Trophoblast cell (in vitro differentiated cells and primary cell): Measurements from ENCODE around the gene METTL9.

Source experiments
- DNase-seq, 2 donors: peaks; one replicate each; pipeline ENCODE4 v3.0.0-alpha.2; 2016
- H2AFZ ChIP-seq: 2 replicates; pipeline ENCODE4 v1.6.1; 2013; ENCODE audit warnings: low read length, moderate library complexity, mild to moderate bottlenecking; ENCODE audit not compliant: insufficient read depth, poor library complexity
- H2AK5ac ChIP-seq: 2 replicates; pipeline ENCODE4 v1.6.1; 2013; ENCODE audit warnings: mild to moderate bottlenecking, low read length
- H2BK120ac ChIP-seq: 2 replicates; pipeline ENCODE4 v1.6.1; 2013; ENCODE audit warnings: low read length, mild to moderate bottlenecking, moderate library complexity; ENCODE audit not compliant: insufficient read depth, poor library complexity
- H2BK12ac ChIP-seq: 2 replicates; pipeline ENCODE4 v1.6.1; 2013; ENCODE audit warnings: mild to moderate bottlenecking, low read length, moderate library complexity
- H2BK5ac ChIP-seq: 2 replicates; pipeline ENCODE4 v1.6.1; 2013; ENCODE audit warnings: low read length, low read depth, moderate library complexity, mild to moderate bottlenecking; ENCODE audit not compliant: poor library complexity
- H3K14ac ChIP-seq: 2 replicates; pipeline ENCODE4 v1.6.1; 2013; ENCODE audit warnings: mild to moderate bottlenecking, low read length
- H3K18ac ChIP-seq: 2 replicates; pipeline ENCODE4 v1.6.1; 2013; ENCODE audit warnings: mild to moderate bottlenecking, low read length
- H3K23ac ChIP-seq: 2 replicates; pipeline ENCODE4 v1.6.1; 2013; ENCODE audit warnings: low read length
- H3K27ac ChIP-seq: 2 replicates; pipeline ENCODE4 v1.5.1; 2013; ENCODE audit warnings: low read depth, mild to moderate bottlenecking, inconsistent platforms, low read length, moderate library complexity
- H3K27me3 ChIP-seq: 2 replicates; pipeline ENCODE4 v1.6.1; 2013; ENCODE audit warnings: inconsistent platforms, mild to moderate bottlenecking, low read length, moderate library complexity; ENCODE audit not compliant: insufficient read depth
- H3K36me3 ChIP-seq, 2 experiments: 1 replicate in 1 of 2; 2 replicates in 1 of 2; pipeline ENCODE4 v1.6.1; 2013; ENCODE audit warnings: low read length in 2 of 2, mild to moderate bottlenecking in 2 of 2, moderate library complexity in 1 of 2; ENCODE audit not compliant: insufficient read depth in 2 of 2, control insufficient read depth in 1 of 2
- H3K4ac ChIP-seq: 2 replicates; pipeline ENCODE4 v1.6.1; 2013; ENCODE audit warnings: low read depth, mild to moderate bottlenecking, low read length, moderate library complexity
- H3K4me1 ChIP-seq, 2 experiments: 1 replicate in 1 of 2; 2 replicates in 1 of 2; pipeline ENCODE4 v1.6.1; 2013; ENCODE audit warnings: low read length in 2 of 2, mild to moderate bottlenecking in 2 of 2, moderate library complexity in 1 of 2; ENCODE audit not compliant: insufficient read depth in 2 of 2, control insufficient read depth in 1 of 2
- H3K4me2 ChIP-seq: 2 replicates; pipeline ENCODE4 v1.6.1; 2013; ENCODE audit warnings: inconsistent platforms, mild to moderate bottlenecking, low read length, moderate library complexity
- H3K4me3 ChIP-seq: 2 replicates; pipeline ENCODE4 v1.5.1; 2013; ENCODE audit warnings: mild to moderate bottlenecking, low read depth, low read length, inconsistent platforms
- H3K79me1 ChIP-seq: one replicate; pipeline ENCODE4 v1.6.1; 2013; ENCODE audit warnings: low read length
- H3K79me2 ChIP-seq: 2 replicates; pipeline ENCODE4 v1.6.1; 2013; ENCODE audit warnings: low read length, mild to moderate bottlenecking; ENCODE audit not compliant: control insufficient read depth, insufficient read depth, poor library complexity
- H3K9ac ChIP-seq: 2 replicates; pipeline ENCODE4 v1.6.1; 2013; ENCODE audit warnings: mild to moderate bottlenecking, low read length
- H3K9me3 ChIP-seq: 2 replicates; pipeline ENCODE4 v1.6.1; 2013; ENCODE audit warnings: low read depth, mild to moderate bottlenecking, control low read depth, inconsistent platforms, low read length; ENCODE audit not compliant: insufficient read depth
- H4K12ac ChIP-seq: 2 replicates; pipeline ENCODE4 v1.6.1; 2013; ENCODE audit warnings: low read depth, mild to moderate bottlenecking, low read length, moderate library complexity
- H4K8ac ChIP-seq: 2 replicates; pipeline ENCODE4 v1.6.1; 2013; ENCODE audit warnings: low read depth, mild to moderate bottlenecking, low read length, moderate library complexity
- H4K91ac ChIP-seq: one replicate; pipeline ENCODE4 v1.6.1; 2013; ENCODE audit warnings: low read depth, mild to moderate bottlenecking, low read length, moderate library complexity
- WGBS: extraction: QIAGEN DNeasy Blood & Tissue Kit; methylation state at CpG from one replicate; pipeline ENCODE4 v1.1.7; 2013; ENCODE audit warnings: missing lambda C conversion rate; ENCODE audit not compliant: insufficient read length, insufficient coverage; ENCODE audit errors: extremely low coverage; 5-methylcytosine and 5-hydroxymethylcytosine counted together

The METTL9 gene

DNA sequence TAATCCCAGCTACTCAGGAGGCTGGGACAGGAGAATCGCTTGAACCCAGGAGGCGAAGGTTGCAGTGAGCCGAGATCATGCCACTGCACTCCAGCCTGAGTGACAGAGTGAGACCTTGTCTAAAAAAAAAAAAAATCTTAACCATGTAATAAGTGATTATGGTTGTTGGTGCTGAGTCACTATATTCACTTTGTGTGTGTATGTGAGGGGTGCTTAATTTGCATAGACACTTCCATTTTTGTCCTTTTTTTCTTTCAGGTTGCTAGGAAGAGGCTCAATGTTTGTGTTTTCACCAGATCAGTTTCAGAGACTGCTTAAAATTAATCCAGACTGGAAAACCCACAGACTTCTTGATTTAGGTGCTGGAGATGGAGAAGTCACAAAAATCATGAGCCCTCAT is 18.2 kb downstream of the METTL9 start:
- Histone ChIP-seq H4K8ac (no peak overlapping the region), H3K36me3 (peaks cover 2 to 3% of the 10 kb centered on the region in 2 experiments), H3K9ac (no peak overlapping the region), H4K91ac (no peak overlapping the region), H3K27ac (no peak overlapping the region), H3K4me3 (no peak overlapping the region), H3K4me2 (no peak overlapping the region), H2AFZ (no peak overlapping the region), H2BK5ac (no peak overlapping the region), H3K4me1 (peaks cover 4% of the 10 kb centered on the region in 2 experiments), H3K4ac (no peak overlapping the region), H3K9me3 (no peaks in the 10 kb centered on the region), H2BK12ac (no peak overlapping the region), H3K79me1 (no peaks in the 10 kb centered on the region), H3K27me3 (no peaks in the 10 kb centered on the region), H3K79me2 (peaks cover 2% of the 10 kb centered on the region), H3K14ac (no peak overlapping the region), H2BK120ac (no peak overlapping the region), H3K18ac (no peak overlapping the region), H4K12ac (no peak overlapping the region), H2AK5ac (no peak overlapping the region), H3K23ac (no peak overlapping the region)
- DNase-seq, result no peak
- WGBS, result no CpG with 5 or more reads among the region's 3 CpGs

DNA sequence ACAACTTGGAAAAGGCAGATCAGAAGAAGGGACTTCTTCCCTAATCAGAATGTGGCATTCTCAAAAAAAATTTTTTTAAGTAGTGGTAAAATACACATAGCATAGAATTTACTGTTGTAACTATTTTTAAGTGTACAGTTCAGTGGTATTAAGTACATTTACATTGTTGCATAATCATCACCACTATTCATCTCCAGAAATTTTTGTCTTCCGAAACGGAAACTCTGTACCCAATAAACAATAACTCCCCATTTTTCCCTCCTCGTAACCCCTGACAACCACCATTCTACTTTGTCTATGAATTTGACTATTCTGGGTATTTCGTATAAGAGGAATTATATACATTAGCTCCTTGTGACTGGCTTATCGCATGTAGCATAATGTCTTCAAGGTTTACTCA is 18.9 kb downstream of the METTL9 start:
- Histone ChIP-seq H2BK5ac (no peak overlapping the region), H3K18ac (no peak overlapping the region), H3K36me3 (peaks cover 2 to 3% of the 10 kb centered on the region in 2 experiments), H3K14ac (no peak overlapping the region), H3K4me2 (no peak overlapping the region), H2AK5ac (no peak overlapping the region), H3K4me3 (no peak overlapping the region), H3K4ac (no peak overlapping the region), H3K79me1 (no peaks in the 10 kb centered on the region), H3K27ac (no peak overlapping the region), H2BK12ac (no peak overlapping the region), H2AFZ (no peak overlapping the region), H2BK120ac (no peak overlapping the region), H3K9ac (no peak overlapping the region), H4K12ac (no peak overlapping the region), H3K79me2 (peaks cover 2% of the 10 kb centered on the region), H3K9me3 (no peaks in the 10 kb centered on the region), H3K27me3 (no peaks in the 10 kb centered on the region), H3K4me1 (peaks cover under 1 to 4% of the 10 kb centered on the region in 2 experiments), H4K8ac (no peak overlapping the region), H3K23ac (no peak overlapping the region), H4K91ac (no peak overlapping the region)
- DNase-seq, result no peak
- WGBS, result 80% methylated on average over 1 of the region's 5 CpGs

GRCh38 chr16:21619765-21620425 is 20.5 kb downstream of the METTL9 start:
- no peak overlapping the region for H4K12ac ChIP-seq
- no peak overlapping the region for H2BK12ac ChIP-seq
- H3K14ac ChIP-seq, result no peak overlapping the region
- no CpG with 5 or more reads among the region's 4 CpGs for WGBS
- no peak for DNase-seq
- H3K27ac ChIP-seq, result no peak overlapping the region
- peaks cover 3 to 4% of the 10 kb centered on the region in 2 experiments for H3K36me3 ChIP-seq
- no peak overlapping the region for H2BK5ac ChIP-seq
- H2AK5ac ChIP-seq, result no peak overlapping the region
- peaks cover 2% of the 10 kb centered on the region for H3K79me2 ChIP-seq
- no peak overlapping the region for H3K9ac ChIP-seq
- no peak overlapping the region for H3K18ac ChIP-seq
- no peak overlapping the region for H3K4me2 ChIP-seq
- no peak overlapping the region for H2AFZ ChIP-seq
- H3K23ac ChIP-seq, result no peak overlapping the region
- H3K27me3 ChIP-seq, result no peaks in the 10 kb centered on the region
- no peaks in the 10 kb centered on the region for H3K4me1 ChIP-seq
- no peak overlapping the region for H3K4ac ChIP-seq
- no peak overlapping the region for H4K8ac ChIP-seq
- no peak overlapping the region for H3K4me3 ChIP-seq
- no peak overlapping the region for H4K91ac ChIP-seq
- no peaks in the 10 kb centered on the region for H3K9me3 ChIP-seq
- no peaks in the 10 kb centered on the region for H3K79me1 ChIP-seq
- no peak overlapping the region for H2BK120ac ChIP-seq

DNA sequence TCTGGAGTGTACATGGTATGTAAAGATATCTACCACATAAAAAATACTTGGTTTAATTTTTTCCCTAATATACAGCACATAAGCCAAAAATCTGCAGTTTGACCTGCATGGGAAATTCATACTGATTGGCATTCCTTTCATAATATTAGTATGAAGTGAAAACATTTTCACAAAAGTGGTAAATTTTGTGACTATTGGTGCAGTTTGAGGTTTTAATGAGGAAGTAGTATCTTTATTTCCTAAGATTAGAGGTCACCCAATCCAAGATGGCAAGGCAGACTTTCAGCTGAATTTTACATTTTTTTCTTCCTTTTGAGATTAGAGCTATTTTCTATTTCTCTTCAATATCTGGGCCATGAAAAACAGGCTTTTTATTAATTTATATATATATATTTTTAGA is 21.2 kb downstream of the METTL9 start:
- Histone ChIP-seq H3K9ac (no peak overlapping the region), H3K18ac (no peak overlapping the region), H4K12ac (no peak overlapping the region), H3K27me3 (no peaks in the 10 kb centered on the region), H3K14ac (no peak overlapping the region), H2BK120ac (no peak overlapping the region), H2BK12ac (no peak overlapping the region), H3K36me3 (peaks cover 4% of the 10 kb centered on the region in 2 experiments), H3K4me3 (no peak overlapping the region), H2AK5ac (no peak overlapping the region), H2BK5ac (no peak overlapping the region), H4K91ac (no peak overlapping the region), H3K23ac (no peak overlapping the region), H2AFZ (no peak overlapping the region), H3K27ac (no peak overlapping the region), H3K79me2 (no peaks in the 10 kb centered on the region), H3K4me2 (no peak overlapping the region), H3K4me1 (no peaks in the 10 kb centered on the region), H4K8ac (no peak overlapping the region), H3K79me1 (no peaks in the 10 kb centered on the region), H3K9me3 (no peaks in the 10 kb centered on the region), H3K4ac (no peak overlapping the region)
- DNase-seq, result no peak
